OCI-M1 (cell line): ENCODE data around the gene MAGEF1.
A peak's percentile ranks its signal among the peaks of the same experiment; 100 is the strongest.

ENCODE experiments used
- DNase-seq: peaks from one replicate; lab custom pipeline; 2025; lab: John Stamatoyannopoulos, UW

Gene MAGEF1, protein sequence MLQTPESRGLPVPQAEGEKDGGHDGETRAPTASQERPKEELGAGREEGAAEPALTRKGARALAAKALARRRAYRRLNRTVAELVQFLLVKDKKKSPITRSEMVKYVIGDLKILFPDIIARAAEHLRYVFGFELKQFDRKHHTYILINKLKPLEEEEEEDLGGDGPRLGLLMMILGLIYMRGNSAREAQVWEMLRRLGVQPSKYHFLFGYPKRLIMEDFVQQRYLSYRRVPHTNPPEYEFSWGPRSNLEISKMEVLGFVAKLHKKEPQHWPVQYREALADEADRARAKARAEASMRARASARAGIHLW

DNA sequence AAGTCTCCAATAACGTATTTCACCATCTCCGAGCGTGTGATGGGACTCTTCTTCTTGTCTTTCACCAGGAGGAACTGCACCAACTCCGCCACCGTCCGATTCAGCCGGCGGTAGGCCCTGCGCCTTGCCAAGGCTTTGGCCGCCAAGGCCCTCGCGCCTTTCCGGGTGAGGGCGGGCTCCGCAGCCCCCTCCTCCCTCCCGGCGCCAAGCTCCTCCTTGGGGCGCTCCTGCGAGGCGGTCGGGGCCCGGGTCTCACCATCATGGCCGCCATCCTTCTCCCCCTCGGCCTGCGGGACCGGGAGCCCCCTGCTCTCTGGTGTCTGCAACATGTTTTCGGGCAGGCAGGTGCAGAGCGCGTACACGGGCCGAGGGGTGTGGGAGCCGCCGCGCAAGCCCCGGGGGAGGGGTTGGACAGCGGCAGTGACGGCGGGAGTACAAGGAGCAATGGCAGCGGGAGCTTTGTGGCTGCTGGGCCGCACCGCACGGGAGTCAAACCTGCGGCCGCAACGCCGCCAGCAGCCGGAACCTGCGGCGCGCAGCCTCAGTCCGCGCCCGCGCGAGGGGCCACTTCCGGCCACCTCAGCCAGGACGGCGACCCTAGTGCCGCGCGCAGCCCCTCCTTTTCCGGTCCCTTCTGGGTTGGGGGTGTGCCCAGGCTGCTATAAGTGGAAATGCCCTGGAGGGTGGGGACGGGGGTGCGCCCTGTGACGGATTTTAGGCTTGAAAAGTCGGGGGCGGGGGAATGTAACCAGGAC, at the start of gene MAGEF1:
MAGEF1 (minus strand) TSS at position 572 of the 755 bp plus-strand sequence; CDS start at position 329, 243 bp downstream.
- peak; percentile 80 for DNase-seq

DNA sequence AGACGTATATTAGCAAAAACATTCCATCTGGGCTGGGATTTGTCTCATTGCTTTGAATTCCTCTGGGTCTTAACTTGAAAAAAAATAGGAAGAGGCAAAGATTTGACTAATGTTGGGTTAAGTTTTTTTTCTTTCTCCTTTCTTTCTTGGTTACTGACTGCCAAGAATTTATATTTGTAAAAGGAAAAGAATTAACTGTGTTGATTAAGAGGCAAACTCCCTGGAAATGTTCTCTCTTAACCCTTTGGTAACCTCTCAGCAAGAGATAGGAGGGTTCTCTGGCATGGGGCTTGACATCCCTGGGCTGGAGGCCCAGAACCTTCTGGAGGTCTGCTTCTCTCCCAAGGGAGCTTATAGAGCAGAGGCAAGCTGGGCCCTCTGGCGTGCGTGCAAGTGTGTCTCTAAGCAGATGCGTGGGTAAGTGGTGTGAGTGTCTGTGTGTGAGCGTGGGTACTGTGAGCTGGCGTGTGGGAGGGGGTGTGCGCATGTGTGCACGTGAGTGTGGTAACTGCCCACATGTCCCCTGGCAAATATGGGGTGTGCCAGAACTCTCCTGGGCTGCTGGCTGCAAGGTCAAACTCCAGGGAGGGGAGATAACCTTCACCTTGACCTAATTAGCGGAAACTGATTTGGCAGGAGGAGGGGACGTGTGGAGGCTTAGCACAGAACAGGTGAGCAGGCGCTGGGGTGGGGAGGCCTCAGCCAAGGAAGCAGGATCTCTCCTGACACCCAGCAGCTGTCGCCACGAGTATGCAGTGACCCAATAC, 49.4 kb upstream of the MAGEF1 start:
- no peak for DNase-seq

DNA sequence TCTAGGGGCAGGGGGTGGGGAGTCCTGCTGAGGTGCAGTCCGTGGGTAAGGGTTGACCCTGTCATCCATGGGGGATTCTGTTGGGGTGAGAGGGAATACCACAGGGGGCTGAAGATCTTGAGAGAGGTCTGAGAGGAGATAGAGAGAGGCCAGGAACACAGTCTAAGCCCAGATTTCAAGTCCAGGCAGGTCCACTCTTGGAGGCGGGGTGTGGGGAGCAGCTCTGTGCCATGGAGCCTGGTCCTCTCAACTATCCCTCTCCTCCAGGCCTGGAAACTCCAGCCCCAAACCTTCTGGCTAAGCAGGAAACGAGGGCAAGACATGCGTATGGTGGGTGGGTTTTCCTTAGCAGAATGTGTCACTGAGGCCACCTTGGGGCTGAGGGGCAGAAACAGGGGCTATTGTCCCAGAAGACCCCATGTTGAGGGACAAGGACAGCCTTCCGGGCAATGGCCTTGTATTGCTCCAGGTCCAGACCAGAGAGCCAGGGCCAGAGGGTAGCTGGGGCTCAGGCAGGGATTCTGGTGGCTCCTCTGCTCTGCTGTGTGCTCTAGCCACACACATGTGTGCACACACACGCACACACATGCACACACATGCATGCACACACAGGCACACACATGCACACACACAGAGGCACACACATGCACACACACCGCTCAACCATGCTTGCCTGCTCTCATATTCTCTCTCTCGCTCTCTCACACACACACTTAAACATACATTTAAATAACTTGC, 48.6 kb upstream of the MAGEF1 start:
- DNase-seq, result no peak

GRCh38 chr3:184759666-184760200, 47.9 kb upstream of the MAGEF1 start:
- no peak for DNase-seq

DNA sequence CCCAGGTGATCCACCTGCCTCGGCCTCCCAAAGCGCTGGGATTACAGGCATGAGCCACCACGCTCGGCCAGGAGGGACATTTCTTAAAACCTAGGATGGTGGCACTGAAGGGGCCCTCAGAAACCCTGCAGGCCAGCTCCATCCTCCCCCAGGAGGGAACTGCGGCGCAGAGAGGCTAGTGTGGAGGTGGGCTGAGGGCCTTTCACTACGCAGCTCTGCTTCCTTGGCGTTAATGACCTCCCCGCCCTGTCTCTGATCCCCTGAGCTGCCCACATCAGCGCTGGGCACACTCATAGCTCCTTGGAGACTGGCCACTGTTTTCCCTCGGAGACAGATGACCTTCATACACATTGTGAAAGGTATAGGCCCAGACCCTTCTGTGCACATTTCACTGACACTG, 46.2 kb upstream of the MAGEF1 start:
- no peak for DNase-seq

DNA sequence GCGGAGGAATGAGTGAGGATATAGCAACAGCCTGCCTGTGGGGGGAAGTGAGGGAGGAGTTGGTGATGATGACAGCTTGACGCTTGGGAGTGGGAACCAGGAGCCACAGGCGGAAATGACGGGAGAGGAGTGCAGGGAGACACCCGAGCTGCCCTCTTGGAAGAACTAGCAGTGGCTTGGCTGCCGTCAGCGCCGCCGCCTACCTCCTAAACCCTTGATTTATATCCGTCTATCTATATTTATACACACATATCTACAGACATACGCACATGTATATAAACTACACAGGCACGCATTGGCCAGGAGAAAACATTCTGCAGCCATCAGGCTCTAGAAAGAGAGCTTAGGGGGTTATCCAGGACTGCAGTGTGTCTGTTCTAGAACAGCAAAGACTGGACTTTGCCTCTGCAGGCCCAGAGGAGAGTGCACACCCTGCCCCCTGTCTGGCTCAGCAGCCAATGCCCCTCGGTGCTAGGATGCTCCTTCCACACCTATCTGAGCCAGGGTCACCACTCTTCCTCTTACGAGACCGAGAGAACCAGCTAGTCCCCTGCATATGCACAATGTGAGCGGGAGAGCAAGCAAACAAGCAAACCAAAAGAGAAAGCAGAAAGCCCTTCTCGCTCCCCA, 45.3 kb upstream of the MAGEF1 start:
- DNase-seq, result peak; percentile 13

GRCh38 chr3:184756151-184757021, 44.5 kb upstream of the MAGEF1 start:
- DNase-seq, result no peak

DNA sequence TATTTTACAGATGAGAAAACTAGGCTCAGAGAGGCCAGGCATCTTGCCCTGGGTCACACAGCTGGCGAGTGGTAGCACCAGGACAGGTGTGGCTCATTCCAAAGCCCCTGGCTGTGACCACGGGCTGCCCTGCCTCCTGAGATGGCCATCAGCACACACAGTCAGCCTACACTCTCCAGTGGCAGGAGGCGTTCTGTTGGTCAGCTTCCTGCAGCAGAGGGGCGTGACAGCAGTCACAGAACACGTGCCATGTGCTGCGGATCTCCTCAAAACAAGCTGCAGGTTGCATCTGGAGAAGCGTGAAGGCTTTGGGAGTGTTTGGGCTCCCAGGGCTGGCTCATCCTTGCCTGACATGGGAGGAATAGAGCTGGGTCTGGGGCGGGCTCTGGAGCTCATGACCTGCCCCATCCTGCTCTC, 43.5 kb upstream of the MAGEF1 start:
- no peak for DNase-seq

DNA sequence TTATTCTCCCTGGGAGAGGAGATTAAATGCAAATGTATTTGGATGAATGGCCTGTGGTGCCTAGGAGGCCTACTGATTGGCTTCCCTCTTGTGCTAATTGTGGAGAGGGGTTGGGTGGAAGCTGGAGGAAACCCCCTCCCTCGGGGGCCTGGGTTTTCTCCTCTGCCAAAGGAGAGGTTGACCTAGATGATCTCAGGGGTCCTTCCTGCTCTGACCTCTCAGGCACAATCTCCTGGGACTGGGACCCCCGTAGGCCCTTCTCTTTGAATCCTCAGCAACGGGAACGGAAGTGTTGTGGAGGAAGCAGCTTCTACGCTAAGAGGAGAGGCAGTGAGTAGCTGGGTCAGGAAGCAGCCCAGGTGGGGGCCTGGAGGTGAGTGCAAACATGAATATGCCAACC, 40.5 kb upstream of the MAGEF1 start:
- no peak for DNase-seq

DNA sequence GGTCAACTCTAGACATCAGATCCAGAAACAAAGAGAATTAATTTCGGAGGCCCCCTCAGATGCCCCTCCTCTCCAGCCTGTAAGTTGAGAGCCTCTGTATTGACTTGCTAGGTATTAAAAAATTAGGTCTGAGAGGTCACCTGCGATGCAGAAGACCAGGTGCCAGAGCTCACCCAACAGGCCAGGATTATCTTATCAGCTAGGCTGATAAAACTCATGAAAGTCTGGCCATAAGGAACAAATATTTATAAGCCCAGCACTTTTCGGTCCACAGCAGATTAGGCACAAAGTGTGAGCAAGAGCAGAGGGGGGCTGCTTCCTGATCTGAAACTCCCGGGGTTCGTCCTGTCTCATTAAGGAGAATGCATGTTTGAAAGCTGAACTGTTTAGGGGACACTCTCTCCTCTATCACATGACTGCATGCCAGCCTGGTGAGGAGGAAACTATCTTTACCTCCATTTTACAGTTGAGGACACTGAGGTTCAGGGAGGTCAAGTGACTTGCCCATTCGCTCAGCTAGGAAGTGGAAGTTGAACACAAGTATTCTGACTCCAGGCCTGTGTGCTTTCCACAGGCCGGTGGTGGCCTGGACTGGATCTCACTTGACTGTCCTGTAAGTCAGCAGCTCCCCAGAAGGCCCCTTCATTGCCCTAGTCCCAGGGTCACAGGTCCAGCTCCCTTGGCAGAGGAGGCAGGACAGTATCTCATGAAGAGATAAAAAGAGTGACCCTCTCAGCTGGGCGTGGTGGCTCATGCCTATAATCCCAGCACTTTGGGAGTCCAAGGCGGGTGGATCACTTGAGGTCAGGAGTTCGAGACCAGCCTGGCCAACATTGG, 39.6 kb upstream of the MAGEF1 start:
- DNase-seq, result no peak

GRCh38 chr3:184750349-184751083, 38.7 kb upstream of the MAGEF1 start:
- no peak for DNase-seq

- DNase-seq, result no peak
Measured at GRCh38 chr3:184749168-184749744, 37.4 kb upstream of the MAGEF1 start.

GRCh38 chr3:184748219-184749135, 36.6 kb upstream of the MAGEF1 start:
- DNase-seq, result peak; percentile 6

DNA sequence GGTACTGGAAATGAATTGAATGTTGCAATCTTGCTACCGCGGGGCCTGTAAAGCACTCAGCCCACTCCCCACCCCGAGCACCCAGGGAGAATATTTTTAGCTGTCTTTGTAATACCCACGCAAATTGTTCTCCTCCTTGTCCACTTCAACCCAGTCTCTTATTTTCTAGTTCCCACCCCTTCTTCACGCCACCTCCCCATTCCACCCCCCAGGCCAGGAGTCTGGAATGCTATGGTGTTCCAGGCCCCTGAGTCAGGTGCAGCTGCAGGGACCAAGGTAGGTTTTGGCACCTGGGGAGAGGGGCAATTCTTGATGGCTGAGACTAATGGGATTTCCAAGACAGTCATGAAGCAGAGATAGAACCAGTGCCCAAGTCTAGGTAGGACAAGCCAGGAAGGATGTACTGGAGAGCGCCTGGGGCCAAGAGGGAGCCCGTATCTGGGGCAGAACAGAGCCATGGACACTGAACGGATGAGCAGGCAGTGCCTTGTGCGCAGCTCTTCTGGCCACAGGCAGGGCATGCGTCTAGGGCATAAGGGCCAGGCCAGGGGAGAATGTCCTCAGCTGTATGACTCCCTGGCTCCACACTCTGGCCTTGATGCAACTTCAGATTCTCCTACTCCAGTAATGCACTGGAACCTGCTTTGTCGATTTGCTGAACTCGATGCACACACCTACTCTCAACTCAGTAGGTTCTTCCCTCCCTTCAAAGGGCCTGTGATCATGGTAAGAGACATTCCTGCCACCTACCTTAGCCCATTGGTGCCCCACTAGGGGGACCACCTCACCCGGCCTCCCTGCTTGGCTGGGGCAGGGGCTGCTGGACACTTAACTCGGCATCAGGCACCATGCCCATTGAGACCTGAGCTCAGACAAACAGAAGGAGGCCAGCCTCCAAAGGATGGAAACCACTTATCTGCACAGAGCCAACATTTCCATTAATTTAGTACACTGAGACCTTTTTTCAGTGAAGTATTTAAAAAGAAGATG, 34.6 kb upstream of the MAGEF1 start:
- DNase-seq, result no peak

- DNase-seq, result no peak
Measured at GRCh38 chr3:184745526-184745925, 33.7 kb upstream of the MAGEF1 start.

DNA sequence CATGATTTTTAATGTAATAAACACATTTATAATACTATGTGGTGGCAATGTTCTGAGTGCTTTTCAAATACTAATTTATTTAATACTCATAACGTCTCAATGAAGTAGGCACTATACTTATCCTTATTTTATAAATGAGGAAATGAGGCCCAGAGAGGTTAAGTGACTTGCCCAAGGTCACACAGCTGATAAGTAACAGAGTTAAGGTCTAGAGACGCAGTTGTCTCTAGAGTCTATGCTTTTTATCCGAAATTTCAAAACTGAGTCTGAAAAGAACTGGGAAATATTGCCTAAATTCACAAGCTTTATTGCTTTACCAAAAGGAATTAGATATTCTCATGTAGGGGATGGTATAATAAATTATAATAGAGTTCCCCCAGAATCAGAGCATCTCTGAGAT, 31.4 kb upstream of the MAGEF1 start:
- no peak for DNase-seq
